GM18873 (cell line): Measurements from ENCODE around the gene LYPD8.
A peak's percentile ranks its signal among the peaks of the same experiment; 100 is the strongest.
"Not testable (repeated sequence)": the region's sequence is repeated elsewhere in the genome, so short reads cannot be mapped to it uniquely, and the experiment has no call there.

Experiments used
- ATAC-seq: cut with Tn5 transposase; IDR thresholded peaks from one replicate; pipeline ENCODE4 v1.9.1; 2021; ENCODE audit warnings: mild to moderate bottlenecking, moderate library complexity, moderate number of reproducible peaks; ENCODE audit not compliant: unreplicated experiment, low FRiP score

Gene LYPD8, protein sequence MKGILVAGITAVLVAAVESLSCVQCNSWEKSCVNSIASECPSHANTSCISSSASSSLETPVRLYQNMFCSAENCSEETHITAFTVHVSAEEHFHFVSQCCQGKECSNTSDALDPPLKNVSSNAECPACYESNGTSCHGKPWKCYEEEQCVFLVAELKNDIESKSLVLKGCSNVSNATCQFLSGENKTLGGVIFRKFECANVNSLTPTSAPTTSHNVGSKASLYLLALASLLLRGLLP

GRCh38 chr1:248755517-248755916 is at the start of gene LYPD8:
LYPD8 (minus strand) TSS chr1:248755759; CDS start chr1:248751081, 4,678 bp downstream.
- no peak for ATAC-seq

GRCh38 chr1:248804771-248805681 is 49.5 kb upstream of the LYPD8 start:
- ATAC-seq = peak; percentile 92

DNA sequence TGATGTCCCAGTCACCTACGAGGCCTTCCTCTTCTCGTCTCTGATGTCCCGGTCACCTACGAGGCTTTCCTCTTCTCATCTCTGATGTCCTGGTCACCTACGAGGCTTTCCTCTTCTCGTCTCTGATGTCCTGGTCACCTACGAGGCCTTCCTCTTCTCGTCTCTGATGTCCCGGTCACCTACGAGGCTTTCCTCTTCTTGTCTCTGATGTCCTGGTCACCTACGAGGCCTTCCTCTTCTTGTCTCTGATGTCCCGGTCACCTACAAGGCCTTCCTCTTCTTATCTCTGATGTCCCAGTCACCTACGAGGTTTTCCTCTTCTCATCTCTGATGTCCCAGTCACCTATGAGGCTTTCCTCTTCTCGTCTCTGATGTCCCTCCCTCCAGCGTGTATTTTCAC is 47.9 kb upstream of the LYPD8 start:
- not testable (repeated sequence) for ATAC-seq

- ATAC-seq = no peak
These were observed 46.9 kb upstream of the LYPD8 start for GRCh38 chr1:248802454-248802853.

- no peak for ATAC-seq
These were observed 44.9 kb upstream of the LYPD8 start for GRCh38 chr1:248800459-248800858.

- ATAC-seq = no peak
These were observed 43.2 kb upstream of the LYPD8 start for GRCh38 chr1:248798791-248799190.

- ATAC-seq = not testable (repeated sequence)
These were observed 39.1 kb upstream of the LYPD8 start for GRCh38 chr1:248794663-248795062.

DNA sequence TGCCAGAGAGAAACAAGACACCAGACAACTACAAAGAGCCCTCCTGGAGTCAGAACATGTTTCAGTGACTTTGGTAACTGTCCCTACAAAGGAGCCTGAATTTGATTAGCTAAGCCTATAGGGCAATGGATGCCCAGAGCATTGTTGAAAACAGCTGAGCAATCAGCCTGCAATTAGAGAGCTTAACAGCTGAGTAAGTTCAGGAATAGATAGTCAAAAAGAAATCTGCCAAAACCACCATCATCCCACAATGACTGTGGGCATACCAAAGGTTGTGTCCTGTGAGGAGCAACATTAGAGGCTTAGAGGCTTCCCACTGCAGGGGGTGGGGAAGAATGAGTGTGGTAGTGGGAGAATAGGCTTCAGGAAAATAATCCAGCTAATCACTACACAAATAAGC is 38.0 kb upstream of the LYPD8 start:
- ATAC-seq = peak; percentile 98

DNA sequence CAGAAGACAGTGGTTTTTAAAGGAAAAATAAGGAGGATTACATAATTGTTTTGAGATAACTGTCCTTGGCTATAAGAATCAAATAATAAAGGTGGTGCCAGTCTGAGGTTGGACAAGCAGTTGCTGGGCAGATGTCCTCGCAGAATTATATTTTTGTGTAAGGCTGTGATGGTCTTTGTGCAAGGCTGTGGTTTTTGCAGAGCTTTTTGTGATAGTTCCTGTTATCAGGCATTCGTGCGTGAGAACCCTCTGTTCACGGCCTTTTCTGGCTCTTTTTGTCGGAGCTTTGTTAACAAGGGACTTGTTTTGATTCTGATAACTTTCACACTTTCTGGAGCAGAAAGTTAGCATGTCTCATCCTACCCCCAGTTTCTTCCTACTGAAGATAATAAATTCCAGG is 36.8 kb upstream of the LYPD8 start:
- no peak for ATAC-seq

DNA sequence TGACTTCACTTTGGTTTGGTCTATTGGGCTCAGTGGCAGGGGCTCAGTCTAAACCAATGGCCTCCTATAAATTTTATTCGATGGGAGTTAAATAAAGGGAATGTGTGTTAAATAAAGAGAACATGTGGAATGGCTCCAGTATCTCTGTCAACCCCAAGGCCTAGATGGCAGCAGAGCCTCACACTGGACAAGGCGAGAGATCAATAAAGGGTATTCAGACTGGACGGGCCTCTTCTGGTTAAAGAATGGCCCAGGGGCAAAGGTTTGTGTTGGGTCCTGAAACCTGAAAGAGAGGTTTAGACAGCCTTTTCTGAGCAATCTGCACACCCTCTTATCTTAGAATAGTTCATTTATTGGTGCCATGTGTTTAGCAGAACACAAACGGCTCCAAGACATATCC is 35.5 kb upstream of the LYPD8 start:
- ATAC-seq = no peak

DNA sequence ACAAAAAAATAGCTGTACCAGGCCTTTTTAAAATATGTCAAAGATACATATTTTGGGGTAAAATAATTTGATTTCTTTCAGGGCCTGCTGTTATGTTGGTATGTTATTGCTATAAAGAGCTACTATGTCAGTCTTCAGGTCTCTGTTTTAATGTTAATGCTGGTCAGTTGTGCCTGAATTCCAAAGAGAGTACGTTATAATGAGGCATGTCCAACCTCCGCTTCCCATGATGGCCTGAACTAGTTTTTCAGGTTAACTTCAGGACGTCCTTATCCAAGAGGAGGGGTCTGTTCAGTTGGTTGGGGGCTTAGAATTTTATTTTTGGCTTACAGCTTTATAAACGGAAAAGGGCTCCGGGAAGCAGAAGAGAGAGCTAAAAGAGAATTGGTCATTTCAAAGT is 34.9 kb upstream of the LYPD8 start:
- no peak for ATAC-seq

DNA sequence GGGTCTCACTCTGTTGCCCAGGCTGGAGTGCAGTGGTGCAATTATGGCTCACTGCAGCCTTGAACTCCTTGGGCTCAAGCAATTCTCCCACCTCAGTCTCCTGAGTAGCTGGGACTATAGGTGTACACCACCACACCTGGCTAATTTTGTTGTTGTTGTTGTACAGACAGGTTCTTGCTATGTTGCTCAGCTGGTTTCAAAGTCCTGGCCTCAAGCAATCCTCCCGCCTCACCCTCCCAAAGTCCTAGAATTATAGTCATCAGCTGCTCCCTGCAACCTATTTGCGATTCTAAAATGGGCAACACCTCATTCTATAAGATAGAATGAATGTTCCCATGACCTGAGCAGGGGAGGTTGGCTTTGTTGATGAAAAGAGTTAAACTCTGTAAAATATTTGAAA is 33.8 kb upstream of the LYPD8 start:
- not testable (repeated sequence) for ATAC-seq

DNA sequence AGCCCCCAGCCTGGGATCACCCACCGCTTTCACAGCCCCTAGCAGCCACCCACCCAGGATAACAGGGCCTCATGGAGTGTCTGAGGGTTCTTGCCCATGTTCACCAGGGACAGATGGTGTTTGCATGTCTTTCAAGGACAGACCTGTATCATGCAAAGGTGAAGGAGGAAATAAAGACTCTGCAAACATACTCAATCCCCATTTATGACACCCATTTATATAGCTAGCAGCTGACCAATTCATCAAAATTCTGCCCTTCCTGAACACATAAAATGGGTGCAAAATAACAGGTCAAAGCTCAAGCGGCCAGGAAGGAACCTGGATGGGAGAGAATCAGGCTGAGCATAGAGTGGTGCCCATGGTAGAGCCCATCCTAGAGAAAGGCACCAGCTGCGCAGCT is 32.8 kb upstream of the LYPD8 start:
- no peak for ATAC-seq

DNA sequence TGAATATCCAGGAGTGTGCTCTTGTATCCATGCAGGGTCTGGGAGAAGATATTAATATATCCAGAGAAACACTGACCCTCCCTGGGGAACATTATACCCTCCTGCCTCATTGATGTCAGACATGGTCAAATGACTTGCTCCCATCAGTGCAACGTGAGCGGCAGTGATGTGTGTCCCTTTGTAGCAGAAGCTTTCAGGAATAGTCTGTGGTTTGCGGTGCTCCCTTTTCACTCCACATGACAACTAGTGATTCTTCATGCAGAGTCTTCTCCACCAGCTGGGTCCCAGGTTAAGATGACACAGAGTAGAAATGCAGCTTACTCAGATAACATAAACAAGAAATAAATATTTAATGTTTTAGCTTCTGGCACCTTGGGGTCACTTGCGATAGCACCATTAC is 31.9 kb upstream of the LYPD8 start:
- ATAC-seq = no peak

- ATAC-seq = no peak
These were observed 30.6 kb upstream of the LYPD8 start for GRCh38 chr1:248786156-248786555.

DNA sequence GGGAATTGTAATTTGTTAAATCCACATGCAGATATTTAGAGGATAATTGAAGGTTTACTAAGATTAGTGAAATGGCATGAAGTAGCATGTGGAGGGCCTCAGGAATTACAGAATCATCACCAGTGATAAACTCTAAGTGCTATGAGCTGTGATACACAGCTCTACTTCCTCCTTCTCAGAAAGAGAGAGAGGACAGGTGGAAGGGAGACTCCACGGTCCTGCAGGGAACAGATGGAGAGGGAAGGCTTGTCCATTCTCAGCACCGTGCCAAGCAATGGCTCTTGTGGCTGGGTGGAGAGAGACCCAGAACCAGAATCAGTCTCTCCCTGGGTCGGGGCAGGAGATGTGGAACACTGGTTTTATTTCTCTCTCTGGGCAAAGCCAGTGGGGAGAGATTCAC is 27.8 kb upstream of the LYPD8 start:
- no peak for ATAC-seq

- ATAC-seq = no peak
These were observed 27.0 kb upstream of the LYPD8 start for GRCh38 chr1:248782416-248783141.

DNA sequence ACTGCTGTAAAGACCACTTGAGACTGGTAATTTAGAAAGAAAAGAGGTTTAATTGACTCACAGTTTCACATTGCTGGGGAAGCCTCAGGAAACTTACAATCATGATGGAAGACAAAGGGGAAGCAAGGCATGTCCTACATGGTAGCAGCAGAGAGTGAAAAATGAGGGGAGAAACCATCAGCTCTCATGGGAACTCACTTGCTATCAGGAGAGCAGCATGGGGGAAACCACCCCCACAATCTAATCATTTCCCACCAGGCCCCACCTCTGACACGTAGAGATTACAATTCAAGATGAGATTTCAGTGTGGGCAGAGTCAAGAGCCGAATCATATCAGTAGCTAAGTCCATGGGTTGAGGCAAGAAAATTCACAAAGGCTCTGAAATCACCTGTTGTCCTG is 23.8 kb upstream of the LYPD8 start:
- ATAC-seq = no peak

DNA sequence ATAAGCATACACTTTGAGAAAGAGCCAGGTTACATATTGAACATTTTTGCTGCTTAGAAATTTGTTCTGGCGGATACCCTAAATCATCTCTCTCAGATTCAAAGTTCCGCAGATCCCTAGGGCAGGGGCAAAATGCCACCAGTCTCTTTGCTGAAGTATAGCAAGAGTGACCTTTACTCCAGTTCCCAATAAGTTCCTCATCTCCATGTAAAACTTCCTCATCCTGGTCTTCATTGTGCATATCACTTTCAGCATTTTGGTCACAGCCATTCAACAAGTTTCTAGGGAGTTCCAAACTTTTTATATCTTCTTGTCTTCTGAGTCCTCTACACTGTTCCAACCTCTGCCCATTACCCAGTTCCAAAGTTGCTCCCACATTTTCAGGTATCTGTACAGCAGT is 23.3 kb upstream of the LYPD8 start:
- ATAC-seq = no peak

GRCh38 chr1:248776991-248777390 is 21.4 kb upstream of the LYPD8 start:
- ATAC-seq = no peak

DNA sequence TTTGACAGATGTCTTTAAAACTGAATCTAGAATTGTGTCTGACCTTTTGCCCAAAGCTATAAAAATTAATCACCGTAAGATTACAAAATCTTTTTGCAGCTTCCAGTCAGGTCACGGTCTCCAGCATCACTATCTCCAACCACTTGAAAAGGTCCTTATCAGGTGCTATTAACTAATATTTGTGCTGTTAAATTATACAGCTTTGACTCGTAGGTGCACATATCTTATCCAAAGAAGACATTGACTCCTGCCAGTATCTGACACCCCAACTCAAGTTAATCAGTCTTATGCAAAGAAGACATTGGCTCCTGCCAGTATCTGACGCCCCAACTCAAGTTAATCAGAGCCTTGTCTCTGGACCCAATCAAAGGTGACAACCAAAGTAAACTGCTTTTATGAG is 19.9 kb upstream of the LYPD8 start:
- no peak for ATAC-seq
